GM10266 (cell line): ENCODE data around the gene PIK3C2G.

ENCODE experiments used
- DNase-seq: peaks from one replicate; pipeline ENCODE4 v3.0.0; 2012; ENCODE audit errors: extremely low spot score
- TF ChIP-seq, protein P1 (sequence below): IDR thresholded peaks from 2 replicates; pipeline ENCODE4 v1.5.1; 2012; ENCODE audit warnings: mild to moderate bottlenecking, low read depth; ENCODE audit not compliant: control insufficient read depth, insufficient read depth; ENCODE audit errors: missing control alignments

The PIK3C2G gene

DNA sequence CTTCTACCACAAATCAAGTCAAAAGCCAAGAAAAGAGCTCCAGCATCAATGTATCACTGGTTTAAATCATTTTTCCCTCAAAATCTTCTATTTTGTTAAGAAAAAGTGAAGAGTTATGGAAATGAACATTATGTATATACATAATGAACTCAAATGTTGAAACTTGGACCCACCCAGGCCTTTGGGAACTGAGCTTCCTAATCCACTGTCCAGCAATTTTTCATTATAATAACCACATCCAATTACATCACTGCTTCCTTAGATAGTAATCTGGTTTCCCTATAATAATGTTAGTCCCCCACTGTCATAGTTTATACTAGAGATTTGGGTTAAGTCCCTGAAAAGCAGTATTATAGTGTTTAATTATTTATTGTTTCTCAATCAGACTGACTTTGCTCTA lies 170.9 kb downstream of the PIK3C2G start:
- TF ChIP-seq, protein P1, sequence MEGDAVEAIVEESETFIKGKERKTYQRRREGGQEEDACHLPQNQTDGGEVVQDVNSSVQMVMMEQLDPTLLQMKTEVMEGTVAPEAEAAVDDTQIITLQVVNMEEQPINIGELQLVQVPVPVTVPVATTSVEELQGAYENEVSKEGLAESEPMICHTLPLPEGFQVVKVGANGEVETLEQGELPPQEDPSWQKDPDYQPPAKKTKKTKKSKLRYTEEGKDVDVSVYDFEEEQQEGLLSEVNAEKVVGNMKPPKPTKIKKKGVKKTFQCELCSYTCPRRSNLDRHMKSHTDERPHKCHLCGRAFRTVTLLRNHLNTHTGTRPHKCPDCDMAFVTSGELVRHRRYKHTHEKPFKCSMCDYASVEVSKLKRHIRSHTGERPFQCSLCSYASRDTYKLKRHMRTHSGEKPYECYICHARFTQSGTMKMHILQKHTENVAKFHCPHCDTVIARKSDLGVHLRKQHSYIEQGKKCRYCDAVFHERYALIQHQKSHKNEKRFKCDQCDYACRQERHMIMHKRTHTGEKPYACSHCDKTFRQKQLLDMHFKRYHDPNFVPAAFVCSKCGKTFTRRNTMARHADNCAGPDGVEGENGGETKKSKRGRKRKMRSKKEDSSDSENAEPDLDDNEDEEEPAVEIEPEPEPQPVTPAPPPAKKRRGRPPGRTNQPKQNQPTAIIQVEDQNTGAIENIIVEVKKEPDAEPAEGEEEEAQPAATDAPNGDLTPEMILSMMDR: no peak
- no peak for DNase-seq

DNA sequence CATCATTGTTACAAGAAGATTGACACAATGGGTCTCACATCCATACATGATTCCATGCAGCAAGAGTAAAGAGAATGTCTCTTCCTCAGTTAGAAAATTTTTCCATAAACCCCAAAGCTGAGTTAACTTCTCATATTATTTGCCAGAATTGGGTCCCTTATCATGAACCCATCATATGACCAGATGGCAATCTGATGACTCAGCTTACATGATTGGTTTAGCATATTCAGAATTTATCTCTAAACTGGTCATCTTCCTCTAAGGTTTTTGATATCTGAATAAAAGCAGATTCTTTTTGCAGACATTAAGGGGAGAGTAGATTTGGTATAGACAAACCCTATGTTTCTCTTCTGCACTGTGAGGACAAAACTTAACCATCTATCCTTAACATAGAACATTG lies 174.9 kb downstream of the PIK3C2G start:
- TF ChIP-seq, protein P1: no peak
- DNase-seq: no peak

DNA sequence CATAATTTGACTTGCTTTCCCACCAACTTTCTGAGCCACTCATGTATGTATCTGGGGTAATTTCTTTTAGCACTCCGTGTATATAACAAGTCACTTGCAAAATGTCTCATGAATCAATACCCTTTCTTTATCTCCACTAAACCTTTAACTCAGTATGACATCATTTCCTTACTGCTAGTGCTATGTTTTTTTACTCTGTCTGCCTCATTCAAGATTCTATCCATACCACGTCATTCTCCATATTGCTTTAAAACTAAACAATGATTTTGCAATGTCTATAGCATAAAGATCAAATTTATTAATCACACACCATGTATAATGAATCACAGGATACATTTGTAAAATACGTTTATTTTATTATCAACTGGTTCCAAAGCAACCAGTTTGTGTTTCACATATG lies 178.2 kb downstream of the PIK3C2G start:
- TF ChIP-seq, protein P1: no peak
- DNase-seq: no peak

DNA sequence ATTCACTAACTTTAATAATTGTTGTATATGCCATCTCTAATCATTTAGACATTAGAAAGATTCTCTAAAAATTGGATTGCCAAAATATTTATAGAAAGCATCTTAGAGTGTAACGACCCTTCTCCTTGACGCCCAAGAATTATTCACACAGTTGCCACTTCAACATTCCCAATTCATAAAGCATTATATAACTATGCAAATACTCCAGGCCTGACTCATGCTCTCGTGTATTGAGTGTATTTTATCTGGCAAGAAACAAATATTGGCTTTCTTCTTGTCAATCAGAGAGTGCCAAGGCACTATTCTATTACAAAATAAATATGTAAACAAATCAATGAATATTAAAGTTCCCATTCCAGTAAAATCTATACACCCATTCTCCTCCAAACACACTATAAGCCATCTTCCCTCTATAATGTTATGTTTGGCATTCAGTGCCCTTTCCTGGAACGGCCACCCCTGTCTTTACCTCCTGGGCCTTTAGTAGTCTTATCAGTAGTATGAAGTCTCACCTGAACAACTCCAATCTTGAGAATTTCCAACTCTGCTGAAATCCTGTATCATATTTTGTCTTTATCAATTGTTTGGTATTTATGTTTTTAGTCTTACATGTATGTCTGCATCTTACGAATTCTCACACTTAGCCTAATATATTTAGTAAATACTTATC lies 182.6 kb downstream of the PIK3C2G start:
- no peak for DNase-seq
- TF ChIP-seq, protein P1: no peak

DNA sequence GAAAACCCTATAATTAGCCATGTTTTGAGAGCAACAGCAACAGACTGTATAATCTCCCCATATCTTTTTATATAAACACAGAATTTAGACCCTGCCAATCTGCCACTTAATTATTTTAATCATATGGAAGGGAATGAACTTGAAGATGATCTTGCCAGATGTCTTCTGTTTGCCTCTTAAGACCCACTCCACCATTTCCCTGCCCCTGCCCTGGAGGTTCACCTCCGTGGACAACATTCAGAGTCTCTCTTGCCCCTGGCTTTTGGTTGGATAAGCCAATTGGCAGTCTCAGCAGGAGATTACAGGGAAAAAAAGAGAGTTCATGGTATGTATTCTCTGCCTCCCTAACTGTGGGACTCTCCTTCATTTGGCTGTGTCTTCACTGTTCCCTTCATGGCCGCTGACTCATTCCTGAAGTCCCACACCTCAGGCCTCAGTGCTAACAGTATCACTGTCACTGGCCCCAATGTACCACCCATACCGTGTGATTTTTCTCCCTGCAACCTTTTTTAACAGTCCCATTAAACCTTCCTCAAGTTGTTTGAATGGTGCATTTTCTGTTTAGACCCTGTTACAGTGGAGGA lies 184.8 kb downstream of the PIK3C2G start:
- DNase-seq: peak; percentile 9
- TF ChIP-seq, protein P1: no peak

DNA sequence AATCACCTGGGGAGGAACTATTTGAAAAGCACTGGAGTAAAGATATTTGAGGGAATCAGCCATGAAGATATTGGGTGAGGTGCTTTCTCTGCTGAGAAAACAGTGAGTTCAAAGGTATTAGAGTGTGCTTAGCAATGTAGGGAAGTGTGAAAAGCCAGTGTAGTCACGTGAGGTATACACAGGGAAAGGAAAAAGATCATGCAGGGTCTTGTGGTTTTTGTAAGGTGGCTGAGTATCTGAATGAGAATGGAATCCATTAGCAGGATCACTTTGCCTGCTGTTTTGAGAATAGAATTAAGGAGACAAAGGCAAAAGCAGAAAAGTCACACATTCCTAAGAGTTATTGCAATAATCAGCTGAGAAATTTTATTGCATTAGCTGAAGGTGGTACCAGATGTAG lies 193.0 kb downstream of the PIK3C2G start:
- TF ChIP-seq, protein P1: no peak

DNA sequence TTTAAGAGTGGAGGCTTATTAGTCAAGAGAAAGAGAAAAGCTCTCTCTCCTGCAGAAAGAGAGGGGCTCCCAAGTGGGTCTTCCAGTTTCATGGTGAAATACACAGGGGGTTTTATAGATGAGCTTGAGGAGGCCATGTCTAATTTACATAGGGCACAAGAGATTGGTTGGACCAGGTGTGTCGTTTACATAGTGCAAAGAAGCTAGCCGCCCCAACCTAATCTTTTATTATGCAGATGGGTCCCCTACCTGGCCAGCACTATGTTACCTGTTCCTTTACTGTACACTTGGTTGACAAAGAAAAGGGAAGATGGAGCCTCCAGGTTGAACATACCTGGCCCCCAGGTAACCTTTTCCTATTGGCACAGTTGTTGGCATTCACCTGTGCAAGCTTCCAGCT lies 195.0 kb downstream of the PIK3C2G start:
- TF ChIP-seq, protein P1: no peak
- DNase-seq: no peak

More for the DNA sequence above, 193.0 kb downstream of the PIK3C2G start:
- no peak for DNase-seq
